ENCODE results near the gene PRKN.
"Not testable (repeated sequence)": the region's sequence is repeated elsewhere in the genome, so short reads cannot be mapped to it uniquely, and the experiment has no call there.

DNA sequence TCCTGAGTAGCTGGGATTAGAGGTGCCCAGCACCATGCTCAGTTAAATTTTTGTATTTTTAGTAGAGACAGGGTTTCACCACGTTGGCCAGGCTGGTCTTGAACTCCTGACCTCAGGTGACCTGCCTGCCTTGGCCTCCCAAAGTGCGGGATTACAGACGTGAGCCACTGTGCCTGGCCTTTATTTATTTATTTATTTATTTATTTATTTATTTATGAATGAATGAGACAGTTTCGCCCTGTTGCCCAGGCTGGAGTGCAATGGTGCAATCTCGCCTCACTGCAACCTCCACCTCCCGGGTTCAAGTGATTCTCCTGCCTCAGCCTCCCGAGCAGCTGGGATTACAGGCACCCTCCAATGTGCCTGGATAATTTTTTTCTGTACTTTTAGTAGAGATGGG, 48.7 kb downstream of the PRKN start:
- TF ChIP-seq EZH2 (IDR thresholded peaks at IDR 0.05; ENCODE audit: insufficient read depth, poor library complexity, severe bottlenecking); EZH2phosphoT487 (IDR thresholded peaks at IDR 0.05; ENCODE audit: insufficient read depth, low read depth): not testable (repeated sequence)
